DND-41 (cell line): ENCODE results near the gene RSPRY1.

Experiments
- EZH2 ChIP-seq: IDR thresholded peaks from 3 replicates; pipeline ENCODE4 v1.6.1; 2012; ENCODE audit warnings: borderline replicate concordance, low read depth, mild to moderate bottlenecking, moderate library complexity, low read length, inconsistent platforms; ENCODE audit not compliant: severe bottlenecking
- TF ChIP-seq, protein P1 (sequence below): IDR thresholded peaks from 2 replicates; pipeline ENCODE4 v1.5.1; 2012; ENCODE audit warnings: borderline replicate concordance, low read length, moderate library complexity, mild to moderate bottlenecking; ENCODE audit not compliant: poor library complexity, severe bottlenecking; ENCODE audit errors: extremely low read depth

- TF ChIP-seq, protein P1, sequence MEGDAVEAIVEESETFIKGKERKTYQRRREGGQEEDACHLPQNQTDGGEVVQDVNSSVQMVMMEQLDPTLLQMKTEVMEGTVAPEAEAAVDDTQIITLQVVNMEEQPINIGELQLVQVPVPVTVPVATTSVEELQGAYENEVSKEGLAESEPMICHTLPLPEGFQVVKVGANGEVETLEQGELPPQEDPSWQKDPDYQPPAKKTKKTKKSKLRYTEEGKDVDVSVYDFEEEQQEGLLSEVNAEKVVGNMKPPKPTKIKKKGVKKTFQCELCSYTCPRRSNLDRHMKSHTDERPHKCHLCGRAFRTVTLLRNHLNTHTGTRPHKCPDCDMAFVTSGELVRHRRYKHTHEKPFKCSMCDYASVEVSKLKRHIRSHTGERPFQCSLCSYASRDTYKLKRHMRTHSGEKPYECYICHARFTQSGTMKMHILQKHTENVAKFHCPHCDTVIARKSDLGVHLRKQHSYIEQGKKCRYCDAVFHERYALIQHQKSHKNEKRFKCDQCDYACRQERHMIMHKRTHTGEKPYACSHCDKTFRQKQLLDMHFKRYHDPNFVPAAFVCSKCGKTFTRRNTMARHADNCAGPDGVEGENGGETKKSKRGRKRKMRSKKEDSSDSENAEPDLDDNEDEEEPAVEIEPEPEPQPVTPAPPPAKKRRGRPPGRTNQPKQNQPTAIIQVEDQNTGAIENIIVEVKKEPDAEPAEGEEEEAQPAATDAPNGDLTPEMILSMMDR = no peak
- no peak for TF ChIP-seq EZH2
Observed at GRCh38 chr16:57150682-57151330, 35.3 kb upstream of the RSPRY1 start.
